ENCODE data around the gene PLAC9. TPM values are rescaled to one million over a fixed set of nuclear protein-coding genes. Genes with fewer than 3 reads are reported as not detected.

PLAC9 gene
- total RNA-seq, 4 donors from 2014 or later = 1.7 to 6.6 (median 5.7) TPM; not detected in 1

DNA sequence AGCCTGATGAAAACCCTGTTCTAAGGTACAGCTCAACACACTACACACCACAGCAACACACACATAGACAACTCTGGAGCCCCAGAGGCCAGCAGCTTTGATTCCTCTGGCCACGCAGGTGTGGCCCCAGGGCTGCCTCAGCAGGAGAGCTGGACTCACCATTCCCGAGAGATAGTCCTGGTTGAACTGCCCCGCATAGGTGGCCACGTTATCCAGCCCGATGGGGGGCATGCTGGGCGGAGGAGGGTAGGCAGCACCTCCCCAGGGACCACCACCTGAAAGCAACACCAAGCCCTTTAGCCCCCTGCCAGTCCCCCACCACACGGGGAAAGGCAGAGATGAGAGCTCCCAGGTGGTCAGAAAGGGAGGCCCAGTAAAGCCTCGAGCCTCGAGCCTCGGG, 38.1 kb downstream of the PLAC9 start:
- H3K4me1 ChIP-seq = peaks cover 31 to 74% (median 49%) of the 10 kb centered on the region in 4 donors
- H3K27me3 ChIP-seq = no peaks in the 10 kb centered on the region
- DNase-seq = no peak
- WGBS, 2 donors (ENCODE audit: low coverage in 1 of 2) = 85% methylated on average over 10 of the region's 10 CpGs; no CpG with 5 or more reads in 1 of the 2 donors
- H3K9me3 ChIP-seq = no peaks in the 10 kb centered on the region
- in situ Hi-C loops (cut with MboI; ENCODE audit: low pct_ligation_motif_present in 1 of 4, low pct_unique_long_range_greater_than_20kb in 1 of 4, low sequenced_read_pairs in 3 of 4) (no loop called here), intact Hi-C loops (cut with DNase I; ENCODE audit: low total_unique reads) (no loop called here)
- H3K36me3 ChIP-seq = peaks cover 0 to 3% (median 0%) of the 10 kb centered on the region in 4 donors
- H3K27ac ChIP-seq = peak overlapping the region; percentile 67 to 79 (median 74)
- no peak overlapping the region for H3K4me3 ChIP-seq
- TF ChIP-seq EP300 (IDR thresholded peaks at IDR 0.05; ENCODE audit: low read depth) (no peak), POLR2A (IDR thresholded peaks at IDR 0.05) (no peak)
- TF ChIP-seq, protein P1, sequence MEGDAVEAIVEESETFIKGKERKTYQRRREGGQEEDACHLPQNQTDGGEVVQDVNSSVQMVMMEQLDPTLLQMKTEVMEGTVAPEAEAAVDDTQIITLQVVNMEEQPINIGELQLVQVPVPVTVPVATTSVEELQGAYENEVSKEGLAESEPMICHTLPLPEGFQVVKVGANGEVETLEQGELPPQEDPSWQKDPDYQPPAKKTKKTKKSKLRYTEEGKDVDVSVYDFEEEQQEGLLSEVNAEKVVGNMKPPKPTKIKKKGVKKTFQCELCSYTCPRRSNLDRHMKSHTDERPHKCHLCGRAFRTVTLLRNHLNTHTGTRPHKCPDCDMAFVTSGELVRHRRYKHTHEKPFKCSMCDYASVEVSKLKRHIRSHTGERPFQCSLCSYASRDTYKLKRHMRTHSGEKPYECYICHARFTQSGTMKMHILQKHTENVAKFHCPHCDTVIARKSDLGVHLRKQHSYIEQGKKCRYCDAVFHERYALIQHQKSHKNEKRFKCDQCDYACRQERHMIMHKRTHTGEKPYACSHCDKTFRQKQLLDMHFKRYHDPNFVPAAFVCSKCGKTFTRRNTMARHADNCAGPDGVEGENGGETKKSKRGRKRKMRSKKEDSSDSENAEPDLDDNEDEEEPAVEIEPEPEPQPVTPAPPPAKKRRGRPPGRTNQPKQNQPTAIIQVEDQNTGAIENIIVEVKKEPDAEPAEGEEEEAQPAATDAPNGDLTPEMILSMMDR (IDR thresholded peaks at IDR 0.05) = no peak

DNA sequence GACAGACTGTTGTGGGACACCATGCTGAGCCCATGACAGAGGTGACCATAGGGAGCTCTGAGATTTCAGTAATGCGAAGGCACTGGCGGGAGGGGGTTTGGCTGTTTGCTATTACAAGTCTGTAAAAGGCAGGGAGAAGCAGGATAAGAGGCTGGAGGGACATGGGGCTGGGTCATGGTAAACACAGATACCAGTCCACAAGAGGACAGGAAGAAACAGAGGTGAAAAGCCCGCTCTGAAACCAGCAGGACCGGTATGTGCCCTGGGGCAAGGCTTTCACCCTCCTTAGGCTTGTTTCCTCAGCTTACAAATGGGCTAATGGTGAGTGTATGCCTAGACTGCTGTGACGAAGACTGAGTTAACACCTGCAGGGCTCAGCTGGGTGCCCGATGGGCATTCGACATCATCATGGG, 38.7 kb downstream of the PLAC9 start:
- H3K4me1 ChIP-seq = peaks cover 31 to 68% (median 49%) of the 10 kb centered on the region in 4 donors
- in situ Hi-C loops (cut with MboI; ENCODE audit: low pct_ligation_motif_present in 1 of 4, low pct_unique_long_range_greater_than_20kb in 1 of 4, low sequenced_read_pairs in 3 of 4) = no loop called here
- TF ChIP-seq POLR2A (IDR thresholded peaks at IDR 0.05) (no peak), POLR2AphosphoS5 (IDR thresholded peaks at IDR 0.05) (peak in 1 of 3 donors; percentile 35)
- no peaks in the 10 kb centered on the region for H3K27me3 ChIP-seq
- 59% methylated on average over 7 of the region's 7 CpGs; no CpG with 5 or more reads in 1 of the 2 donors for WGBS, 2 donors (ENCODE audit: low coverage in 1 of 2)
- peak; percentile 76 for DNase-seq
- peak overlapping the region; percentile 67 to 79 (median 74) for H3K27ac ChIP-seq
- H3K9me3 ChIP-seq = no peaks in the 10 kb centered on the region
- no peak overlapping the region for H3K4me3 ChIP-seq
- H3K36me3 ChIP-seq = no peaks in the 10 kb centered on the region
- intact Hi-C loops (cut with DNase I; ENCODE audit: low total_unique reads) = no loop called here

DNA sequence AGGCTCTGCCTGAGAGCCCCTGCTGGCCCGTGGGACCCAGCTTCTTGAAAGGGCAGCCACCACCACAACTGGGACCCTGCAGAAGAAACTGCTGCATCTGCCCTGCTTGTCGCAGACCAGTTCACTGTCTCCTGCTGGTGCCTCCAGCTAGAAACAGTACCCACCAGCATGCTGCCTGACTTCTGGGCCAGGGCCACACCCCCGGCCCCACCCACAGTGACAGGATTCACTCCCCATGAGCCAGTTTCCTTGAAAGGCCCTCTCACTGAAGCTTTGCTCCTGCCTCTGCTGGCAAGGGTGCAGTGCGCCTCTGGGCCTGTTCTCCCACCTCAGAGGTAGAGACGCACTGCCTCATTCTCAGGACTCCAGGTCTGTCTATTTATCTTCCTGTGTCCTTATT, 40.4 kb downstream of the PLAC9 start:
- H3K27me3 ChIP-seq = no peaks in the 10 kb centered on the region
- H3K9me3 ChIP-seq = no peaks in the 10 kb centered on the region
- TF ChIP-seq POLR2AphosphoS5 (IDR thresholded peaks at IDR 0.05) = peak in 2 of 3 donors; percentile 13 to 14
- TF ChIP-seq, protein P1 (IDR thresholded peaks at IDR 0.05) = no peak
- peak overlapping the region in 3 of 4 donors; percentile 73 to 79 (median 75) for H3K27ac ChIP-seq
- peaks cover 31 to 67% (median 51%) of the 10 kb centered on the region in 4 donors for H3K4me1 ChIP-seq
- H3K36me3 ChIP-seq = no peaks in the 10 kb centered on the region
- WGBS, 2 donors (ENCODE audit: low coverage in 1 of 2) = 40 to 53% methylated on average over 2 to 5 of the region's 5 CpGs
- peak; percentile 75 for DNase-seq
- in situ Hi-C loops (cut with MboI; ENCODE audit: low pct_ligation_motif_present in 1 of 4, low pct_unique_long_range_greater_than_20kb in 1 of 4, low sequenced_read_pairs in 3 of 4) (no loop called here), intact Hi-C loops (cut with DNase I; ENCODE audit: low total_unique reads) (no loop called here)
- no peak overlapping the region for H3K4me3 ChIP-seq

GRCh38 chr10:80173466-80173865, 40.9 kb downstream of the PLAC9 start:
- no peak for DNase-seq
- Histone ChIP-seq H3K4me3 (no peak overlapping the region), H3K27ac (peak overlapping the region in 3 of 4 donors; percentile 73 to 79 (median 75)), H3K4me1 (peaks cover 31 to 69% (median 53%) of the 10 kb centered on the region in 4 donors), H3K36me3 (no peaks in the 10 kb centered on the region), H3K27me3 (no peaks in the 10 kb centered on the region), H3K9me3 (no peaks in the 10 kb centered on the region)
- intact Hi-C loops (cut with DNase I; ENCODE audit: low total_unique reads) (no loop called here), in situ Hi-C loops (cut with MboI; ENCODE audit: low pct_ligation_motif_present in 1 of 4, low pct_unique_long_range_greater_than_20kb in 1 of 4, low sequenced_read_pairs in 3 of 4) (no loop called here)
- no peak for TF ChIP-seq EP300 (IDR thresholded peaks at IDR 0.05; ENCODE audit: low read depth)
- TF ChIP-seq POLR2AphosphoS5 (IDR thresholded peaks at IDR 0.05) = no peak
- TF ChIP-seq, protein P1 (IDR thresholded peaks at IDR 0.05) = no peak
- TF ChIP-seq POLR2A (IDR thresholded peaks at IDR 0.05) = no peak
- WGBS, 2 donors (ENCODE audit: low coverage in 1 of 2) = 35% methylated on average over 6 of the region's 6 CpGs; no CpG with 5 or more reads in 1 of the 2 donors

All from transverse colon (tissue), 4 donors.